ENCODE results near the gene ABHD16A. TPM values are rescaled to one million over a fixed set of nuclear protein-coding genes. Genes with fewer than 3 reads are reported as not detected.

Gene ABHD16A
- total and polyA plus RNA-seq, 10 of the 15 experiments (the other 5 are each of a cell fraction or from before 2014, with no cell fraction given) = 7.5 to 43.0 (median 32.9) TPM

DNA sequence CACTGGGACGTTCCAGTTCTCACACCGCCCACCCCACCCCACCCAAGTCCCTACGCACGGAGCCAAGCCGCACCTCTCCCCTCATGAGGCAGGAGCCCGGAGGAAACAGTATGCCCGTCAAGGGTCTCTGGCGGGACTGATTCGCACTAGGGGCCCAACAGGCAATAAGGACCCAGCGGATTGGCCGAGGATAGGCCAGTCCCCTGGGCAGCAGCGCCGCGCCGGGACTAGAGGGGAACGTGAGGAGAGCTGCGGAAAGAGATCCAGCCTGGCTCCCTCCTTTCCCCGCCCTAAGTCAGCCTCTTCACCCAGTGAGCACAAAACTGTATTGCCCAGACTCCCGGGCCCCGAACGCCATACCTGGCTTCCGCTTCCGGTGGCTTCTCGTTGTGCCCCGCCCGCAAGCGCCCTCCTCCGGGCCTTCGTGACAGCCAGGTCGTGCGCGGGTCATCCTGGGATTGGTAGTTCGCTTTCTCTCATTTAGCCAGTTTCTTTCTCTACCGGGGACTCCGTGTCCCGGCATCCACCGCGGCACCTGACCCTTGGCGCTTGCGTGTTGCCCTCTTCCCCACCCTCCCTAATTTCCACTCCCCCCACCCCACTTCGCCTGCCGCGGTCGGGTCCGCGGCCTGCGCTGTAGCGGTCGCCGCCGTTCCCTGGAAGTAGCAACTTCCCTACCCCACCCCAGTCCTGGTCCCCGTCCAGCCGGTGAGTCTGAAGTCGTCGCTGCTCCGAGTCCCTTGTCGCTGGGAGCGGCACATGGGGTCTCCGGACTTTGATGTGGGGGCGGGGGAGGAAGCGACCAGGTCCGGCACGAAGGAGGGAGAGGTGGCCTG is 37.4 kb downstream of the ABHD16A start, which contains the start of gene CSNK2B:
CSNK2B (plus strand) TSS at position 580 of the 836 bp plus-strand sequence. CDS start 752 bp downstream, outside the sequence.
- no TSS peak for BruUV-seq (replicated peaks)
- ChIA-PET POLR2A (interaction anchor here (0.5 to 5.9 kb wide), 13 partner anchors 8 to 294 kb away, joined by 3 to 107 read pairs (median 4); partner anchors contain the start of genes APOM, BAG6, LSM2 and LTB), CTCF (interaction anchor here (0.9 to 2.3 kb wide), 4 partner anchors 14 to 166 kb away, joined by 3 to 15 read pairs (median 6); partner anchors contain the start of gene BAG6), RAD21 (ENCODE audit: unreplicated experiment) (interaction anchor here (0.8 to 1.6 kb wide), 6 partner anchors 12 to 172 kb away, joined by 3 to 8 read pairs (median 4); partner anchors contain the start of genes BAG6, NCR3 and TNF), SMC1A (ENCODE audit: uncharacterized antibody, unreplicated experiment) (interaction anchor here (0.7 to 2.6 kb wide), 4 partner anchors 11 to 72 kb away, joined by 3 to 31 read pairs (median 3); partner anchors contain the start of genes APOM and BAG6)
- intact Hi-C loops (cut with micrococcal nuclease; ENCODE audit: unreplicated experiment) = loop anchor here (1.0 to 5.0 kb wide), 3 partner anchors 45 to 167 kb away; partner anchors contain the start of genes CLIC1 and PRRC2A
- peaks cover 37% of the 10 kb centered on the region for H3K4me1 ChIP-seq (ENCODE audit: control insufficient read depth, insufficient read depth, low read length)
- H4K20me1 ChIP-seq (ENCODE audit: control insufficient read depth, insufficient read depth) = no peaks in the 10 kb centered on the region
- peaks cover 15 to 35% of the 10 kb centered on the region in 2 experiments for H3K36me3 ChIP-seq (ENCODE audit: control insufficient read depth in 2 of 2, insufficient read depth in 2 of 2, low read length in 1 of 2)
- ATAC-seq (peak; percentile 89), DNase-seq (ENCODE audit: low read depth, low spot score) (peak; percentile 91), FAIRE-seq (peak; percentile 96)
- 0% methylated on average over 61 of the region's 63 CpGs for WGBS (ENCODE audit: insufficient coverage, insufficient replicate concordance, low lambda C conversion rate, missing lambda C conversion rate)
- H3K9me3 ChIP-seq (replicated peaks; ENCODE audit: control insufficient read depth, insufficient read depth, low read length) = no peaks in the 10 kb centered on the region
- H3K9ac ChIP-seq (ENCODE audit: control insufficient read depth, insufficient read depth, low read length) = peak within 1 kb of the TSS; percentile 97
- peak within 1 kb of the TSS; percentile 93 for H3K4me3 ChIP-seq
- H3K79me2 ChIP-seq (ENCODE audit: control insufficient read depth, insufficient read depth, low read length) = peaks cover 51% of the 10 kb centered on the region
- peak within 1 kb of the TSS; percentile 77 for H2AFZ ChIP-seq (ENCODE audit: control insufficient read depth, low read depth, low read length)
- H3K4me2 ChIP-seq (ENCODE audit: control insufficient read depth, insufficient read depth) = peak within 1 kb of the TSS; percentile 95
- peak within 1 kb of the TSS; percentile 94 for H3K27ac ChIP-seq (ENCODE audit: control insufficient read depth, insufficient read depth)
- in situ Hi-C loops (cut with MboI) = no loop called here
- no peaks in the 10 kb centered on the region for H3K27me3 ChIP-seq (replicated peaks in 1 of 2; ENCODE audit: control insufficient read depth in 2 of 2, insufficient read depth in 2 of 2, low read length in 1 of 2)
- TF ChIP-seq CREB1 (IDR thresholded peaks at IDR 0.05; ENCODE audit: low read depth) (peak; percentile 91), ASH2L (IDR thresholded peaks at IDR 0.05; ENCODE audit: borderline replicate concordance, low read depth) (no peak), SPI1 (IDR thresholded peaks at IDR 0.05; ENCODE audit: borderline replicate concordance, insufficient read depth, low read depth, low read length) (no peak; the same call in 1 of the 2 replicates), HCFC1 (IDR thresholded peaks at IDR 0.05; ENCODE audit: low read length) (peak; percentile 97), E4F1 (IDR thresholded peaks at IDR 0.05; ENCODE audit: borderline replicate concordance, partially characterized antibody) (peak; percentile 38), MTA2 (IDR thresholded peaks at IDR 0.05; ENCODE audit: low read depth) (peak; percentile 87), IKZF1 (conservative IDR thresholded peaks at IDR 0.05) (peak; percentile 97), FOXM1 (IDR thresholded peaks at IDR 0.05; ENCODE audit: low read depth, low read length) (no peak), SREBF2 (IDR thresholded peaks at IDR 0.05; ENCODE audit: low read length) (no peak; the same call in 1 of the 2 replicates), KAT2A (conservative IDR thresholded peaks at IDR 0.05; ENCODE audit: control insufficient read depth, low read depth, low read length) (no peak), ZNF687 (IDR thresholded peaks at IDR 0.05) (no peak; the same call in 1 of the 2 replicates), FOS (IDR thresholded peaks at IDR 0.05; ENCODE audit: borderline replicate concordance, extremely low read depth, insufficient read length) (no peak), ZZZ3 (IDR thresholded peaks at IDR 0.05; ENCODE audit: control insufficient read depth, insufficient read length, low read depth) (no peak), DPF2 (IDR thresholded peaks at IDR 0.05) (no peak), SMAD5 (IDR thresholded peaks at IDR 0.05; ENCODE audit: low read depth) (0 out of 2 replicates have a peak, but pooled peaks have one; percentile 61), SUPT20H (IDR thresholded peaks at IDR 0.05; ENCODE audit: borderline replicate concordance, control insufficient read depth, low read depth, low read length) (no peak)
